ENCODE measurements around the gene TMEM255A. TPM values are rescaled to one million over a fixed set of nuclear protein-coding genes. Genes with fewer than 3 reads are reported as not detected.

TMEM255A gene
- total and polyA plus RNA-seq, 2 donors from 2014 or later: 1.2 to 2.8 TPM

DNA sequence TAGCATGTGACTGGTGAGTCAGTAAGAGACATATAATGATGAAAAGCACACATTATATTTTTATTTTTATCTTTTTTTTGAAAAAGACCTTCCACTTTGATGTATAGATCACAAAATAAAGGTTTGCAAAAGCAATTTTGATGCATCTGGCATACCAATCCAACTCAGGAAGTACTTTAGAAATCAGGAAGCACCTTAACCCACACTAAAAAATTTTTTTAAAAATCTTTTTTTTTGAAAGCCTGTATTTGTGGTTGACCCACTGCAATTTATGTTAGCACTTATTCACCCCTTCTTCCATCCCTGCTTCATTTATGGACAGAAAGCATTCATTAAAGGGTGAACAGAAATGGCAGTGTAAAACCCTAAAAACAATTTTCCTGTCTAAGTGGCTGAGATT lies 16.6 kb downstream of the TMEM255A start:
- Histone ChIP-seq H3K9me3 (ENCODE audit: control insufficient read depth in 2 of 3, insufficient read depth in 1 of 3, low read length in 3 of 3) (no peaks in the 10 kb centered on the region), H3K4me3 (ENCODE audit: low read length in 3 of 3) (no peak overlapping the region), H3K27me3 (ENCODE audit: control insufficient read depth, insufficient read depth, low read length) (no peaks in the 10 kb centered on the region), H3K36me3 (ENCODE audit: control insufficient read depth in 2 of 3, insufficient read depth in 3 of 3, low read length in 3 of 3) (no peaks in the 10 kb centered on the region), H3K9ac (ENCODE audit: low read length in 3 of 3) (no peak overlapping the region), H3K27ac (ENCODE audit: low read depth in 2 of 2, low read length in 2 of 2) (no peak overlapping the region), H3K4me1 (ENCODE audit: control insufficient read depth in 2 of 3, insufficient read depth in 2 of 3, low read depth in 1 of 3, low read length in 3 of 3) (no peaks in the 10 kb centered on the region)
- no peak for DNase-seq
- TF ChIP-seq, protein P1, sequence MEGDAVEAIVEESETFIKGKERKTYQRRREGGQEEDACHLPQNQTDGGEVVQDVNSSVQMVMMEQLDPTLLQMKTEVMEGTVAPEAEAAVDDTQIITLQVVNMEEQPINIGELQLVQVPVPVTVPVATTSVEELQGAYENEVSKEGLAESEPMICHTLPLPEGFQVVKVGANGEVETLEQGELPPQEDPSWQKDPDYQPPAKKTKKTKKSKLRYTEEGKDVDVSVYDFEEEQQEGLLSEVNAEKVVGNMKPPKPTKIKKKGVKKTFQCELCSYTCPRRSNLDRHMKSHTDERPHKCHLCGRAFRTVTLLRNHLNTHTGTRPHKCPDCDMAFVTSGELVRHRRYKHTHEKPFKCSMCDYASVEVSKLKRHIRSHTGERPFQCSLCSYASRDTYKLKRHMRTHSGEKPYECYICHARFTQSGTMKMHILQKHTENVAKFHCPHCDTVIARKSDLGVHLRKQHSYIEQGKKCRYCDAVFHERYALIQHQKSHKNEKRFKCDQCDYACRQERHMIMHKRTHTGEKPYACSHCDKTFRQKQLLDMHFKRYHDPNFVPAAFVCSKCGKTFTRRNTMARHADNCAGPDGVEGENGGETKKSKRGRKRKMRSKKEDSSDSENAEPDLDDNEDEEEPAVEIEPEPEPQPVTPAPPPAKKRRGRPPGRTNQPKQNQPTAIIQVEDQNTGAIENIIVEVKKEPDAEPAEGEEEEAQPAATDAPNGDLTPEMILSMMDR (IDR thresholded peaks at IDR 0.05; ENCODE audit: borderline replicate concordance, extremely low read depth, insufficient read depth): no peak
- no peak for FAIRE-seq
- intact Hi-C loops (cut with DNase I): no loop called here

DNA sequence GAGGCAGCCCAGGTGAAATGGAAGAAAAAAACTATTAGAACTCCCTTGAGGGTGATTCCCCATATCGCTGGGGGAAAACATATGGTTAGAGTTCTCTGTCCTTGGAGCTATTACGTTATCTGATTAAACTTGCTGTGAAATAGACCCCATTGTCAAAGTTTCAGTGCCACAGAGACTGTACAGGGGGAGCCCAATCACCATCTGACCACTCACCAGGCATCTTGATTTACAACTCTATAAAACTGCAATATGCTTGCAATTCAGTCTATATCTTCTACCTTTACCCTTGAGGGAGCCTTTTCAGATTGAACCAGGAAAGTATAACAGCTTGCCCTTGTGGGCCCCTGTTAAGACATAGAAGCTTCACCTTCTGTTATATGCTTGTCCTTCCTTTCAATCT lies 18.2 kb downstream of the TMEM255A start:
- DNase-seq (no peak), FAIRE-seq (no peak)
- Histone ChIP-seq H3K27me3 (ENCODE audit: control insufficient read depth, insufficient read depth, low read length) (no peaks in the 10 kb centered on the region), H3K9ac (ENCODE audit: low read length in 3 of 3) (no peak overlapping the region), H3K9me3 (ENCODE audit: control insufficient read depth in 2 of 3, insufficient read depth in 1 of 3, low read length in 3 of 3) (no peaks in the 10 kb centered on the region), H3K4me3 (ENCODE audit: low read length in 3 of 3) (no peak overlapping the region), H3K4me1 (ENCODE audit: control insufficient read depth in 2 of 3, insufficient read depth in 2 of 3, low read depth in 1 of 3, low read length in 3 of 3) (no peaks in the 10 kb centered on the region), H3K36me3 (ENCODE audit: control insufficient read depth in 2 of 3, insufficient read depth in 3 of 3, low read length in 3 of 3) (no peaks in the 10 kb centered on the region), H3K27ac (ENCODE audit: low read depth in 2 of 2, low read length in 2 of 2) (no peak overlapping the region)
- TF ChIP-seq, protein P1 (IDR thresholded peaks at IDR 0.05; ENCODE audit: borderline replicate concordance, extremely low read depth, insufficient read depth): no peak
- intact Hi-C loops (cut with DNase I): no loop called here

DNA sequence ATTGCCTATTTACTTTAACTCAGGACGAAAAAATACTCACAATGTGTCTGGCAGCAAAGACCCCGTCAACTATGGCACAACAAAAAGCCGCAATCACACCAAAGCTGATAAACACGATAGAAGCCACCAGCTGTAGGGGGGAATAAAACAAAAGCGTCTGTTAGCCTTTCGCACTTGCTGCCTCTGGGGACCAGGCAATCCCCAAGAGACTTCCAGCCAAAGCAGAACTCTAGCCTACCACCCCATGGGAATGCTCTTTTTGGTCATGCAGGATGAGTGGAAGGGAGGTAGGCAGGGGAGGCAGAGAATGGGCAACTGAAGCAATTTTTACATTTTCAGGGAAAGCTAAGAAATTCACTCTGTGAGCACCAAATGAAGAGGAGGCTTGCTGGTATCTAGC lies 20.1 kb downstream of the TMEM255A start:
- H3K9me3 ChIP-seq (ENCODE audit: control insufficient read depth in 2 of 3, insufficient read depth in 1 of 3, low read length in 3 of 3): no peaks in the 10 kb centered on the region
- no peak overlapping the region for H3K27ac ChIP-seq (ENCODE audit: low read depth in 2 of 2, low read length in 2 of 2)
- intact Hi-C loops (cut with DNase I): no loop called here
- no peak overlapping the region for H3K9ac ChIP-seq (ENCODE audit: low read length in 3 of 3)
- no peaks in the 10 kb centered on the region for H3K4me1 ChIP-seq (ENCODE audit: control insufficient read depth in 2 of 3, insufficient read depth in 2 of 3, low read depth in 1 of 3, low read length in 3 of 3)
- H3K36me3 ChIP-seq (ENCODE audit: control insufficient read depth in 2 of 3, insufficient read depth in 3 of 3, low read length in 3 of 3): no peaks in the 10 kb centered on the region
- FAIRE-seq (no peak), DNase-seq (no peak)
- H3K4me3 ChIP-seq (ENCODE audit: low read length in 3 of 3): no peak overlapping the region
- no peaks in the 10 kb centered on the region for H3K27me3 ChIP-seq (ENCODE audit: control insufficient read depth, insufficient read depth, low read length)
- TF ChIP-seq, protein P1 (IDR thresholded peaks at IDR 0.05; ENCODE audit: borderline replicate concordance, extremely low read depth, insufficient read depth): no peak

DNA sequence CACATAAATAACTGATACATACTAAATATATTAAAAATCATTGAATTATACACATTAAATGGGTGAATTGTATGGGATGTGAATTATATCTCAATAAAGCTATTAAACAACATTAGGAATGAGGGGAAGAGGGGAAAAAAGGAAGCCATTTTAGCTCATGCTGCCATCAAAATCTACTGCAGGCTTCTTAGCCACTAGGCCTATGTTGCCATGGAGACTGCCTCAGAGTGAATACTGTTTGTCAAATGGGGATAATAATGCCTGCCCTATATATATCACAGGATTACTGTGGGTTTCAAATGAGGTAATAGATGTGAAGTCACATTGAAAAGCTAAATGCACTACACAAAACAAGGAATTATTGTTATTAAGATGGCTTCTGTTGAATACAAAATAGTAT lies 21.2 kb downstream of the TMEM255A start:
- Histone ChIP-seq H3K27me3 (ENCODE audit: control insufficient read depth, insufficient read depth, low read length) (no peaks in the 10 kb centered on the region), H3K27ac (ENCODE audit: low read depth in 2 of 2, low read length in 2 of 2) (no peak overlapping the region), H3K9me3 (ENCODE audit: control insufficient read depth in 2 of 3, insufficient read depth in 1 of 3, low read length in 3 of 3) (no peaks in the 10 kb centered on the region), H3K36me3 (ENCODE audit: control insufficient read depth in 2 of 3, insufficient read depth in 3 of 3, low read length in 3 of 3) (no peaks in the 10 kb centered on the region), H3K9ac (ENCODE audit: low read length in 3 of 3) (no peak overlapping the region), H3K4me1 (ENCODE audit: control insufficient read depth in 2 of 3, insufficient read depth in 2 of 3, low read depth in 1 of 3, low read length in 3 of 3) (no peaks in the 10 kb centered on the region), H3K4me3 (ENCODE audit: low read length in 3 of 3) (no peak overlapping the region)
- FAIRE-seq (no peak), DNase-seq (no peak)
- intact Hi-C loops (cut with DNase I): no loop called here
- TF ChIP-seq, protein P1 (IDR thresholded peaks at IDR 0.05; ENCODE audit: borderline replicate concordance, extremely low read depth, insufficient read depth): no peak

Measured in kidney (tissue), 14 donors.